HEK293 (cell line): ENCODE results near the gene RSPO1.

Source experiments
- FEZF1 ChIP-seq: fragments of 450-650 bp; formaldehyde crosslinking; IDR thresholded peaks from 2 replicates; pipeline ENCODE4 v1.5.1; 2016; ENCODE audit warnings: missing biosample characterization, missing genetic modification characterization
- GLIS1 ChIP-seq: fragments of 450-650 bp; formaldehyde crosslinking; IDR thresholded peaks from 2 replicates; pipeline ENCODE4 v1.5.1; 2016; ENCODE audit warnings: missing biosample characterization, missing genetic modification characterization
- RBAK ChIP-seq: fragments of 450-650 bp; formaldehyde crosslinking; IDR thresholded peaks from 2 replicates; pipeline ENCODE4 v1.5.1; 2016; ENCODE audit warnings: missing biosample characterization, missing genetic modification characterization
- SP7 ChIP-seq: fragments of 450-650 bp; formaldehyde crosslinking; IDR thresholded peaks from 2 replicates; pipeline ENCODE4 v1.5.1; 2016; ENCODE audit warnings: missing biosample characterization, missing genetic modification characterization
- YY1 ChIP-seq: fragments of 450-650 bp; formaldehyde crosslinking; IDR thresholded peaks from 2 replicates; pipeline ENCODE4 v1.5.1; 2018; ENCODE audit warnings: missing biosample characterization, missing genetic modification characterization
- ZFP41 ChIP-seq: fragments of 450-650 bp; formaldehyde crosslinking; IDR thresholded peaks from 2 replicates; pipeline ENCODE4 v1.5.1; 2016; ENCODE audit warnings: missing biosample characterization, missing genetic modification characterization, borderline replicate concordance
- ZNF221 ChIP-seq: fragments of 450-650 bp; formaldehyde crosslinking; IDR thresholded peaks from 2 replicates; pipeline ENCODE4 v1.5.1; 2017; ENCODE audit warnings: missing biosample characterization, missing genetic modification characterization, borderline replicate concordance
- ZNF488 ChIP-seq: fragments of 450-650 bp; formaldehyde crosslinking; IDR thresholded peaks from 2 replicates; pipeline ENCODE4 v1.5.1; 2016; ENCODE audit warnings: missing biosample characterization, missing genetic modification characterization
- ZNF510 ChIP-seq: fragments of 450-650 bp; formaldehyde crosslinking; IDR thresholded peaks from 2 replicates; pipeline ENCODE4 v1.5.1; 2018; ENCODE audit warnings: mild to moderate bottlenecking, missing genetic modification characterization, missing biosample characterization; ENCODE audit not compliant: insufficient replicate concordance
- ZNF701 ChIP-seq: fragments of 450-650 bp; formaldehyde crosslinking; IDR thresholded peaks from 2 replicates; pipeline ENCODE4 v1.5.1; 2016; ENCODE audit warnings: missing biosample characterization, missing genetic modification characterization
- ZNF830 ChIP-seq: fragments of 450-650 bp; IDR thresholded peaks from 2 replicates; pipeline ENCODE4 v1.5.0; 2018; ENCODE audit warnings: missing biosample characterization, missing genetic modification characterization, low read depth, mild to moderate bottlenecking, moderate library complexity
- TF ChIP-seq, protein P1 (sequence below): fragments of 450-650 bp; formaldehyde crosslinking; IDR thresholded peaks from 2 replicates; pipeline ENCODE4 v1.5.1; 2016; ENCODE audit warnings: missing biosample characterization, missing genetic modification characterization
- TF ChIP-seq, protein P2 (sequence below): fragments of 450-650 bp; formaldehyde crosslinking; IDR thresholded peaks from 2 replicates; pipeline ENCODE4 v1.5.1; 2016; ENCODE audit warnings: missing biosample characterization, missing genetic modification characterization, low read depth

GRCh38 chr1:37660664-37661063 is 26.0 kb upstream of the RSPO1 start:
- TF ChIP-seq ZNF701 (tag by site-specific recombination) (no peak), GLIS1 (tag by site-specific recombination) (no peak), YY1 (tag by site-specific recombination) (no peak), FEZF1 (tag by site-specific recombination) (no peak), ZFP41 (tag by site-specific recombination) (no peak), ZNF830 (tag by site-specific recombination) (no peak), ZNF510 (tag by site-specific recombination) (no peak), SP7 (tag by site-specific recombination) (no peak), RBAK (tag by site-specific recombination) (no peak), ZNF221 (no peak), ZNF488 (no peak)
- TF ChIP-seq, protein P1, sequence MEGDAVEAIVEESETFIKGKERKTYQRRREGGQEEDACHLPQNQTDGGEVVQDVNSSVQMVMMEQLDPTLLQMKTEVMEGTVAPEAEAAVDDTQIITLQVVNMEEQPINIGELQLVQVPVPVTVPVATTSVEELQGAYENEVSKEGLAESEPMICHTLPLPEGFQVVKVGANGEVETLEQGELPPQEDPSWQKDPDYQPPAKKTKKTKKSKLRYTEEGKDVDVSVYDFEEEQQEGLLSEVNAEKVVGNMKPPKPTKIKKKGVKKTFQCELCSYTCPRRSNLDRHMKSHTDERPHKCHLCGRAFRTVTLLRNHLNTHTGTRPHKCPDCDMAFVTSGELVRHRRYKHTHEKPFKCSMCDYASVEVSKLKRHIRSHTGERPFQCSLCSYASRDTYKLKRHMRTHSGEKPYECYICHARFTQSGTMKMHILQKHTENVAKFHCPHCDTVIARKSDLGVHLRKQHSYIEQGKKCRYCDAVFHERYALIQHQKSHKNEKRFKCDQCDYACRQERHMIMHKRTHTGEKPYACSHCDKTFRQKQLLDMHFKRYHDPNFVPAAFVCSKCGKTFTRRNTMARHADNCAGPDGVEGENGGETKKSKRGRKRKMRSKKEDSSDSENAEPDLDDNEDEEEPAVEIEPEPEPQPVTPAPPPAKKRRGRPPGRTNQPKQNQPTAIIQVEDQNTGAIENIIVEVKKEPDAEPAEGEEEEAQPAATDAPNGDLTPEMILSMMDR (tag by site-specific recombination): no peak
- TF ChIP-seq, protein P2, sequence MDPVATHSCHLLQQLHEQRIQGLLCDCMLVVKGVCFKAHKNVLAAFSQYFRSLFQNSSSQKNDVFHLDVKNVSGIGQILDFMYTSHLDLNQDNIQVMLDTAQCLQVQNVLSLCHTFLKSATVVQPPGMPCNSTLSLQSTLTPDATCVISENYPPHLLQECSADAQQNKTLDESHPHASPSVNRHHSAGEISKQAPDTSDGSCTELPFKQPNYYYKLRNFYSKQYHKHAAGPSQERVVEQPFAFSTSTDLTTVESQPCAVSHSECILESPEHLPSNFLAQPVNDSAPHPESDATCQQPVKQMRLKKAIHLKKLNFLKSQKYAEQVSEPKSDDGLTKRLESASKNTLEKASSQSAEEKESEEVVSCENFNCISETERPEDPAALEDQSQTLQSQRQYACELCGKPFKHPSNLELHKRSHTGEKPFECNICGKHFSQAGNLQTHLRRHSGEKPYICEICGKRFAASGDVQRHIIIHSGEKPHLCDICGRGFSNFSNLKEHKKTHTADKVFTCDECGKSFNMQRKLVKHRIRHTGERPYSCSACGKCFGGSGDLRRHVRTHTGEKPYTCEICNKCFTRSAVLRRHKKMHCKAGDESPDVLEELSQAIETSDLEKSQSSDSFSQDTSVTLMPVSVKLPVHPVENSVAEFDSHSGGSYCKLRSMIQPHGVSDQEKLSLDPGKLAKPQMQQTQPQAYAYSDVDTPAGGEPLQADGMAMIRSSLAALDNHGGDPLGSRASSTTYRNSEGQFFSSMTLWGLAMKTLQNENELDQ (tag by site-specific recombination): no peak
